Testis (tissue), 3 donors: ENCODE results near the gene NRL. TPM values are rescaled to one million over a fixed set of nuclear protein-coding genes. Genes with fewer than 3 reads are reported as not detected.

Experiments used
- DNase-seq: peaks from one replicate; pipeline ENCODE4 v3.0.0-alpha.2; 2019
- H3K27ac ChIP-seq, 2 donors: fragments of 200-600 bp; sonication (generic); one replicate each; pipeline ENCODE4 v1.5.1; 2019
- H3K27me3 ChIP-seq: fragments of 200-600 bp; sonication (generic); one replicate; pipeline ENCODE4 v1.5.1; 2019
- H3K36me3 ChIP-seq: fragments of 200-600 bp; sonication (generic); one replicate; pipeline ENCODE4 v1.5.1; 2017; ENCODE audit warnings: low read depth; ENCODE audit errors: missing control alignments
- H3K4me1 ChIP-seq: fragments of 200-600 bp; sonication (generic); one replicate; pipeline ENCODE4 v1.5.1; 2019
- H3K4me3 ChIP-seq, 2 donors: fragments of 200-600 bp; sonication (generic); one replicate each; pipeline ENCODE4 v1.5.1; 2017 to 2019
- H3K9me3 ChIP-seq: fragments of 200-600 bp; sonication (generic); one replicate; pipeline ENCODE4 v1.5.1; 2017
- CTCF ChIP-seq, 3 experiments: fragments of 450-650 bp in 2 of 3; fragments of 200-600 bp in 1 of 3; sonication (generic) in 1 of 3; IDR thresholded peaks; one replicate each; pipeline ENCODE4 v1.5.1; 2016 to 2019; ENCODE audit warnings: antibody characterized with exemption in 3 of 3, mild to moderate bottlenecking in 2 of 3, moderate library complexity in 1 of 3
- POLR2A ChIP-seq: fragments of 450-650 bp; IDR thresholded peaks from one replicate; pipeline ENCODE4 v1.6.1; 2017; ENCODE audit warnings: antibody characterized with exemption, mild to moderate bottlenecking, moderate library complexity
- WGBS, 2 donors: methylation state at CpG; one replicate each; pipeline ENCODE4 v1.1.5; 2018; 5-methylcytosine and 5-hydroxymethylcytosine counted together
- intact Hi-C: fragments of 100-400 bp; cut with DNase I; formaldehyde crosslinking; loops from one replicate; pipeline ENCODE4 v1.15.1; 2023; ENCODE audit warnings: low total_unique reads
- polyA plus RNA-seq: library from polyadenylated mRNA; stranded (reverse); fragments of 350-450 nt; fragmentation: Illumina TruSeq; extraction: RNeasy Lipid Tissue Mini Kit (QIAGEN cat#74804); gene quantifications from one replicate; pipeline ENCODE4 v1.2.3, GENCODE V29; 2014; ENCODE audit warnings: low read depth, low replicate concordance; ENCODE audit not compliant: insufficient read depth
- total RNA-seq, 2 donors: library from RNA; depleted of rRNA; stranded (reverse); fragments of >200 nt; gene quantifications; one replicate each; pipeline ENCODE4 v1.2.3, GENCODE V29; 2016

NRL gene
- total and polyA plus RNA-seq, 3 donors from 2014 or later: 6.6 to 8.3 (median 8.2) TPM

- intact Hi-C loops: no loop called here
- WGBS, 2 donors: 90 to 92% methylated on average over 4 to 10 of the region's 10 CpGs
- Histone ChIP-seq H3K4me3 (no peak overlapping the region), H3K9me3 (no peaks in the 10 kb centered on the region), H3K27ac (no peak overlapping the region), H3K4me1 (no peaks in the 10 kb centered on the region), H3K27me3 (no peaks in the 10 kb centered on the region), H3K36me3 (no peaks in the 10 kb centered on the region)
- TF ChIP-seq CTCF (IDR thresholded peaks at IDR 0.05): no peak
- TF ChIP-seq POLR2A: no peak
- no peak for DNase-seq
Observed at GRCh38 chr14:24060443-24060842, 54.3 kb downstream of the NRL start.

- 85 to 96% methylated on average over 11 to 16 of the region's 16 CpGs for WGBS, 2 donors
- DNase-seq: no peak
- TF ChIP-seq POLR2A: no peak
- TF ChIP-seq CTCF (IDR thresholded peaks at IDR 0.05): no peak
- Histone ChIP-seq H3K9me3 (no peaks in the 10 kb centered on the region), H3K4me3 (no peak overlapping the region), H3K36me3 (no peaks in the 10 kb centered on the region), H3K27ac (no peak overlapping the region), H3K27me3 (no peaks in the 10 kb centered on the region), H3K4me1 (no peaks in the 10 kb centered on the region)
- intact Hi-C loops: no loop called here
Observed at GRCh38 chr14:24059841-24060388, 54.8 kb downstream of the NRL start.

- intact Hi-C loops: no loop called here
- no peak overlapping the region for H3K4me3 ChIP-seq
- no peaks in the 10 kb centered on the region for H3K9me3 ChIP-seq
- no peak overlapping the region for H3K27ac ChIP-seq
- no peaks in the 10 kb centered on the region for H3K4me1 ChIP-seq
- H3K36me3 ChIP-seq: no peaks in the 10 kb centered on the region
- no peaks in the 10 kb centered on the region for H3K27me3 ChIP-seq
- WGBS, 2 donors: 74 to 85% methylated on average over 6 to 10 of the region's 10 CpGs
- no peak for TF ChIP-seq POLR2A
- no peak for TF ChIP-seq CTCF (IDR thresholded peaks at IDR 0.05)
- no peak for DNase-seq
Observed at GRCh38 chr14:24058951-24059475, 55.7 kb downstream of the NRL start.

- H3K27me3 ChIP-seq: no peaks in the 10 kb centered on the region
- no peak overlapping the region for H3K4me3 ChIP-seq
- no peaks in the 10 kb centered on the region for H3K36me3 ChIP-seq
- 50 to 70% methylated on average over 5 to 7 of the region's 7 CpGs for WGBS, 2 donors
- H3K4me1 ChIP-seq: no peaks in the 10 kb centered on the region
- no peak for TF ChIP-seq POLR2A
- TF ChIP-seq CTCF (IDR thresholded peaks at IDR 0.05): peak; percentile 71 to 92 (median 79)
- no peak overlapping the region for H3K27ac ChIP-seq
- no peaks in the 10 kb centered on the region for H3K9me3 ChIP-seq
- intact Hi-C loops: no loop called here
- peak; percentile 94 for DNase-seq
Observed at GRCh38 chr14:24058260-24058950, 56.3 kb downstream of the NRL start.
